ENCODE results near the gene TMLHE. TPM values are rescaled to one million over a fixed set of nuclear protein-coding genes. Genes with fewer than 3 reads are reported as not detected.

The TMLHE gene
- total and polyA plus RNA-seq, 10 donors: 5.4 to 44.8 (median 25.7) TPM

DNA sequence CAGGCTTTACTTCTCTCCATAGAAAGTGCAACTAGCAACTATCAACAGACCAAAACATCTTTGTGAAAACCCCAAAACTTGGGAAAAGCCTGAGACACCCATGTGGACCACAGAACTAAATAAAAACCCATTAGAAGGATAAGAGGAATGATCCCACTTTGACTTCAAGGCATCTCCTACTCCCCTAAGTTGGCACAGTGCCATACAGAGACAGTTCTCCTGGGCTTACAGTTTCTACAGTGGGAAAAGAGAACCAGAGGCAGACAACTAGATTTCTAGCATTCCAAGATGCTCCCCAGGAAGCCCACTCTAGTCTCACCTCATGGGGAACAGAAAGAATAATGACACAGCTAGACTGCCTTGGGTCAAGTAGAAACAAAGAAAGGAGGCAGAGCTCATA is 20.4 kb downstream of the TMLHE start:
- peaks cover 0 to 28% (median 0%) of the 10 kb centered on the region in 6 donors for H3K36me3 ChIP-seq
- H3K4me3 ChIP-seq: no peak overlapping the region
- no peaks in the 10 kb centered on the region for H3K27me3 ChIP-seq (replicated peaks in 1 of 7)
- no peak for DNase-seq
- H3K9me3 ChIP-seq: peaks cover 2 to 90% (median 64%) of the 10 kb centered on the region in 8 donors
- intact Hi-C loops (cut with DNase I; ENCODE audit: low total_unique reads): no loop called here
- H3K27ac ChIP-seq: no peak overlapping the region
- TF ChIP-seq POLR2AphosphoS5 (IDR thresholded peaks at IDR 0.05) (no peak), POLR2A (IDR thresholded peaks at IDR 0.05) (no peak)
- TF ChIP-seq, protein P1, sequence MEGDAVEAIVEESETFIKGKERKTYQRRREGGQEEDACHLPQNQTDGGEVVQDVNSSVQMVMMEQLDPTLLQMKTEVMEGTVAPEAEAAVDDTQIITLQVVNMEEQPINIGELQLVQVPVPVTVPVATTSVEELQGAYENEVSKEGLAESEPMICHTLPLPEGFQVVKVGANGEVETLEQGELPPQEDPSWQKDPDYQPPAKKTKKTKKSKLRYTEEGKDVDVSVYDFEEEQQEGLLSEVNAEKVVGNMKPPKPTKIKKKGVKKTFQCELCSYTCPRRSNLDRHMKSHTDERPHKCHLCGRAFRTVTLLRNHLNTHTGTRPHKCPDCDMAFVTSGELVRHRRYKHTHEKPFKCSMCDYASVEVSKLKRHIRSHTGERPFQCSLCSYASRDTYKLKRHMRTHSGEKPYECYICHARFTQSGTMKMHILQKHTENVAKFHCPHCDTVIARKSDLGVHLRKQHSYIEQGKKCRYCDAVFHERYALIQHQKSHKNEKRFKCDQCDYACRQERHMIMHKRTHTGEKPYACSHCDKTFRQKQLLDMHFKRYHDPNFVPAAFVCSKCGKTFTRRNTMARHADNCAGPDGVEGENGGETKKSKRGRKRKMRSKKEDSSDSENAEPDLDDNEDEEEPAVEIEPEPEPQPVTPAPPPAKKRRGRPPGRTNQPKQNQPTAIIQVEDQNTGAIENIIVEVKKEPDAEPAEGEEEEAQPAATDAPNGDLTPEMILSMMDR (IDR thresholded peaks at IDR 0.05 in 8 of 11, conservative IDR thresholded peaks at IDR 0.05 in 3 of 11): no peak
- H3K4me1 ChIP-seq: no peaks in the 10 kb centered on the region

DNA sequence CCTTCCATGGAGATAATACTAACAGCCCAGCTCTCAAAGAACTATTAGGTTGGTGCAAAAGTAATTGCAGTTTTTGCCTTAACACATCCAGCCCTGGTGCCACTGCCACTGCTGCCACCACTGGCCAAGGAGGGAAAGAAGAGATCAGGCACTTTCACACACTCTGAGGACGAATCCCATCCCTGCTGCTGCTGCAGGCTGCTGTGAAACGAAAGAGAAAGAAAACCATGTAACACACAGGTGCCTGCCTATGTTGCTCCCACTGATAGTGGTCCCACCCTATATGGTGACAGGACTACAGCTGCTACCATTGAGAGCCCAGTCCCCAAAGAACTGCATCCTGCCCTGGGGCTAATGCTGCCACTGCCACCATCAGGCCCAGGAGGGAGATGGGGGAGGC is 35.1 kb downstream of the TMLHE start:
- intact Hi-C loops (cut with DNase I; ENCODE audit: low total_unique reads): no loop called here
- WGBS, 5 donors: 48 to 75% (median 71%) methylated on average over 2 of the region's 2 CpGs; no CpG with 5 or more reads in 1 of the 5 donors

DNA sequence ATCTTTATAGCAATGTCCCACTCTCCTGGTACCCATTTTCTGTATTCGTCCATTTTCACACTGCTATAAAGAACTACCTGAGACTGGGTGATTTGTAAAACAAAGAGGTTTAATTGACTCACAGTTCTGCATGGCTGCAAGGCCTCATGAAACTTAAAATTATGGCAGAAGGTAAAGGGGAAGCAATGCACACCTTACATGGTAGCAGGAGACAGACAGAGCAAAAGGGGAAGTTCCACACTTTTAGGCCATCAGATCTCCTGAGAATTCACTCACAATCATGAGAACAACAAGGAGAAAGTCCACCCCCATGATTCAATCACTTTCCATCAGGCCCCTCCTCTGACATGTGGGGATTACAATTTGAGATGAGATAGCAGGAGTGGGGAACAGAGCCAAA is 49.7 kb downstream of the TMLHE start:
- WGBS, 5 donors: 88 to 91% methylated on average over 1 of the region's 1 CpG; no CpG with 5 or more reads in 3 of the 5 donors
- no peak for TF ChIP-seq POLR2AphosphoS5 (IDR thresholded peaks at IDR 0.05)
- TF ChIP-seq, protein P1 (IDR thresholded peaks at IDR 0.05 in 8 of 11, conservative IDR thresholded peaks at IDR 0.05 in 3 of 11): no peak
- TF ChIP-seq POLR2A (IDR thresholded peaks at IDR 0.05): no peak
- intact Hi-C loops (cut with DNase I; ENCODE audit: low total_unique reads): no loop called here
- no peaks in the 10 kb centered on the region for H3K4me1 ChIP-seq
- no peak for DNase-seq
- no peak overlapping the region for H3K27ac ChIP-seq
- H3K9me3 ChIP-seq: no peaks in the 10 kb centered on the region
- no peak overlapping the region for H3K4me3 ChIP-seq
- H3K27me3 ChIP-seq (replicated peaks in 1 of 7): no peaks in the 10 kb centered on the region
- H3K36me3 ChIP-seq: no peaks in the 10 kb centered on the region

More for the DNA sequence above, 35.1 kb downstream of the TMLHE start:
- H3K4me3 ChIP-seq: no peak overlapping the region
- peaks cover 0 to 48% (median 0%) of the 10 kb centered on the region in 8 donors for H3K9me3 ChIP-seq
- H3K36me3 ChIP-seq: no peaks in the 10 kb centered on the region
- DNase-seq: no peak
- no peaks in the 10 kb centered on the region for H3K4me1 ChIP-seq
- no peaks in the 10 kb centered on the region for H3K27me3 ChIP-seq (replicated peaks in 1 of 7)
- H3K27ac ChIP-seq: no peak overlapping the region
- TF ChIP-seq, protein P1 (IDR thresholded peaks at IDR 0.05 in 8 of 11, conservative IDR thresholded peaks at IDR 0.05 in 3 of 11): no peak
- TF ChIP-seq POLR2AphosphoS5 (IDR thresholded peaks at IDR 0.05) (no peak), POLR2A (IDR thresholded peaks at IDR 0.05) (no peak)

DNA sequence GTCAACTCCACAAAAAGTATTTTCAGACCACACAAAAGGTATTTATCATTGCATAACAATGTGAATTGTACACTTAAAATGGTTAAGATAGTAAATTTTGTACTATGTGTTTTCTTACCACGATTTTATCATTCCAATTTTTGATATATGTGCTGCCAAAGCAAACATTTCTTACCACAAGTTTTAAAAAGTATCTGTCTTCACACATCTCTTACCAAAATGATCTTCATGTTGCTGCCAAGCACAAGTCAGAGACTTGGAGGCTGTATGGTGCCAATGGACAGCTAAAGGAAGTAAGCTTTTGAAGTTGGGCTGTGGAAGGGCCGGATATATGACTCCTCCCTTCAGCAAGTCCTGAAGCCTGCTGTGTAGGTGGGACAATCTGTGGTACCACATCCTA is 67.9 kb downstream of the TMLHE start:
- TF ChIP-seq POLR2A (IDR thresholded peaks at IDR 0.05) (no peak), POLR2AphosphoS5 (IDR thresholded peaks at IDR 0.05) (no peak)
- TF ChIP-seq, protein P1 (IDR thresholded peaks at IDR 0.05 in 8 of 11, conservative IDR thresholded peaks at IDR 0.05 in 3 of 11): no peak
- WGBS, 5 donors: 33 to 93% (median 49%) methylated on average over 2 of the region's 2 CpGs
- Histone ChIP-seq H3K4me3 (no peak overlapping the region), H3K36me3 (peaks cover 0 to 47% (median 18%) of the 10 kb centered on the region in 6 donors), H3K4me1 (no peaks in the 10 kb centered on the region), H3K27me3 (replicated peaks in 1 of 7) (no peaks in the 10 kb centered on the region), H3K9me3 (peaks cover 0 to 46% (median 20%) of the 10 kb centered on the region in 8 donors), H3K27ac (no peak overlapping the region)
- DNase-seq: no peak
- intact Hi-C loops (cut with DNase I; ENCODE audit: low total_unique reads): no loop called here

All from spleen (tissue), 11 donors.